ENCODE measurements around the gene LARGE1. TPM values are rescaled to one million over a fixed set of nuclear protein-coding genes. Genes with fewer than 3 reads are reported as not detected.

LARGE1 gene
- total RNA-seq, 1 experiment from 2014 or later: 2.5 TPM

GRCh38 chr22:33864723-33865130, 55.5 kb downstream of the LARGE1 start:
- Histone ChIP-seq H3K36me3 (ENCODE audit: control insufficient read depth, insufficient read depth, low read length) (no peaks in the 10 kb centered on the region), H3K27ac (ENCODE audit: low read length) (no peak overlapping the region), H3K4me1 (ENCODE audit: control insufficient read depth, insufficient read depth, low read length) (no peaks in the 10 kb centered on the region), H3K27me3 (ENCODE audit: control insufficient read depth, insufficient read depth, low read length) (no peaks in the 10 kb centered on the region), H3K4me3 (ENCODE audit: low read depth in 2 of 2, low read length in 2 of 2) (no peak overlapping the region), H3K9me3 (ENCODE audit: control insufficient read depth, insufficient read depth, low read depth, low read length) (no peaks in the 10 kb centered on the region)
- ChIA-PET CTCF (no interaction called here), POLR2A (no interaction called here)
- no peak for TF ChIP-seq POLR2AphosphoS5 (IDR thresholded peaks at IDR 0.05; ENCODE audit: low read depth, low read length)
- TF ChIP-seq SIN3A (IDR thresholded peaks at IDR 0.05; ENCODE audit: borderline replicate concordance, insufficient read depth, low read depth, low read length): no peak
- TF ChIP-seq REST (IDR thresholded peaks at IDR 0.05; ENCODE audit: insufficient read depth in 1 of 2, low read depth in 2 of 2, low read length in 1 of 2): no peak
- no peak for TF ChIP-seq TCF7L2 (IDR thresholded peaks at IDR 0.05; ENCODE audit: low read depth, low read length)
- TF ChIP-seq CTCF (IDR thresholded peaks at IDR 0.05): no peak
- DNase-seq (ENCODE audit: low read depth, low spot score) (no peak), ATAC-seq (no peak)
- in situ Hi-C loops (cut with HindIII; ENCODE audit: low pct_unique_long_range_greater_than_20kb, low sequenced_read_pairs): no loop called here
- intact Hi-C loops (cut with micrococcal nuclease; ENCODE audit: unreplicated experiment): no loop called here
- no TSS peak for BruUV-seq (replicated peaks)

- DNase-seq (ENCODE audit: low read depth, low spot score): no peak
- Histone ChIP-seq H3K36me3 (ENCODE audit: control insufficient read depth, insufficient read depth, low read length) (no peaks in the 10 kb centered on the region), H3K27me3 (ENCODE audit: control insufficient read depth, insufficient read depth, low read length) (no peaks in the 10 kb centered on the region), H3K4me1 (ENCODE audit: control insufficient read depth, insufficient read depth, low read length) (no peaks in the 10 kb centered on the region), H3K27ac (ENCODE audit: low read length) (no peak overlapping the region), H3K4me3 (ENCODE audit: low read depth in 2 of 2, low read length in 2 of 2) (no peak overlapping the region), H3K9me3 (ENCODE audit: control insufficient read depth, insufficient read depth, low read depth, low read length) (no peaks in the 10 kb centered on the region)
- TF ChIP-seq SIN3A (IDR thresholded peaks at IDR 0.05; ENCODE audit: borderline replicate concordance, insufficient read depth, low read depth, low read length) (no peak), POLR2AphosphoS5 (IDR thresholded peaks at IDR 0.05; ENCODE audit: low read depth, low read length) (no peak), REST (IDR thresholded peaks at IDR 0.05; ENCODE audit: insufficient read depth in 1 of 2, low read depth in 2 of 2, low read length in 1 of 2) (no peak), TCF7L2 (IDR thresholded peaks at IDR 0.05; ENCODE audit: low read depth, low read length) (no peak), CTCF (IDR thresholded peaks at IDR 0.05) (no peak)
- no TSS peak for BruUV-seq (replicated peaks)
- POLR2A ChIA-PET: no interaction called here
- ATAC-seq: no peak
- intact Hi-C loops (cut with micrococcal nuclease; ENCODE audit: unreplicated experiment) (no loop called here), in situ Hi-C loops (cut with HindIII; ENCODE audit: low pct_unique_long_range_greater_than_20kb, low sequenced_read_pairs) (no loop called here)
- CTCF ChIA-PET: no interaction called here
Observed at GRCh38 chr22:33861216-33861875, 58.9 kb downstream of the LARGE1 start.

Data from Panc1 (cell line).